GM12872 (cell line): Measurements from ENCODE around the gene SLC38A6.

Experiments used
- TF ChIP-seq, protein P1 (sequence below): IDR thresholded peaks from 3 replicates; pipeline ENCODE4 v1.5.1; 2011; ENCODE audit warnings: low read depth, mild to moderate bottlenecking, low read length, moderate library complexity; ENCODE audit not compliant: insufficient read depth

Gene SLC38A6

DNA sequence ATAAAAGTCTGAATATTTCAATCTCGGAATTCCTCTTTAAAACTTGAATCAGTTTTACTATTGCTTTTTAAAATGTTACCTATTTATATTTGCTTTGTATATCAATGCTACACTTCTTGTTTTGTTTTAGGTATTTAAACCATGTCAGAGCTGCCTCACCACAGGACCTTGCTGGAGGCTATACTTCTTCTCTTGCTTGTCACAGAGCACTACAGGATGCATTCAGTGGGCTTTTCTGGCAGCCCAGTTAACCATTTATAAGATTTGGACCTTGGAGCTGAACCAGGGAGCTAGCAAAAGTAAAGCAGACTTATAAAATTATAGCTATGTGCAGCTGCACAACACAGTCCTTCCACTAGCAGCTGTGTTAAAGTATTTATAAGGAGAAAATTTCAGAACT lies 12.9 kb upstream of the SLC38A6 start:
- TF ChIP-seq, protein P1, sequence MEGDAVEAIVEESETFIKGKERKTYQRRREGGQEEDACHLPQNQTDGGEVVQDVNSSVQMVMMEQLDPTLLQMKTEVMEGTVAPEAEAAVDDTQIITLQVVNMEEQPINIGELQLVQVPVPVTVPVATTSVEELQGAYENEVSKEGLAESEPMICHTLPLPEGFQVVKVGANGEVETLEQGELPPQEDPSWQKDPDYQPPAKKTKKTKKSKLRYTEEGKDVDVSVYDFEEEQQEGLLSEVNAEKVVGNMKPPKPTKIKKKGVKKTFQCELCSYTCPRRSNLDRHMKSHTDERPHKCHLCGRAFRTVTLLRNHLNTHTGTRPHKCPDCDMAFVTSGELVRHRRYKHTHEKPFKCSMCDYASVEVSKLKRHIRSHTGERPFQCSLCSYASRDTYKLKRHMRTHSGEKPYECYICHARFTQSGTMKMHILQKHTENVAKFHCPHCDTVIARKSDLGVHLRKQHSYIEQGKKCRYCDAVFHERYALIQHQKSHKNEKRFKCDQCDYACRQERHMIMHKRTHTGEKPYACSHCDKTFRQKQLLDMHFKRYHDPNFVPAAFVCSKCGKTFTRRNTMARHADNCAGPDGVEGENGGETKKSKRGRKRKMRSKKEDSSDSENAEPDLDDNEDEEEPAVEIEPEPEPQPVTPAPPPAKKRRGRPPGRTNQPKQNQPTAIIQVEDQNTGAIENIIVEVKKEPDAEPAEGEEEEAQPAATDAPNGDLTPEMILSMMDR = no peak

DNA sequence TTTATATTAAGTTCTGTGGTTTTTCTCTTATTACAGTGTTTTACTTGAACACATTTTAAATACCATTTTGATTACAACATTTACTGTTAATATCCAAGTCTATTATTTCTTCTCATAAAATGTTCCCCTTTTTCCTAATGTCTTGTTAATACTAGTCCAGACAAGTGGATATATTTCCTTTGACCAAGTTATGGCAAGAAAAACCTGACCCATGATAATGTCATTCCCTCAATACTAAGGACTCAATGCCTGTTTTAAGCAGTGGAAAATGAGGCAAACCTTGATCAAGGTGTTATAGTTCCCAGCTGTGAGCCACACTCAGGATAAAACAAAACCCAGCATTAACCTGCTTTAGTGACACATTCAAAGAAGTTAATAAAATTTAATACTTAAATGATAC lies 12.4 kb upstream of the SLC38A6 start:
- TF ChIP-seq, protein P1 = no peak

DNA sequence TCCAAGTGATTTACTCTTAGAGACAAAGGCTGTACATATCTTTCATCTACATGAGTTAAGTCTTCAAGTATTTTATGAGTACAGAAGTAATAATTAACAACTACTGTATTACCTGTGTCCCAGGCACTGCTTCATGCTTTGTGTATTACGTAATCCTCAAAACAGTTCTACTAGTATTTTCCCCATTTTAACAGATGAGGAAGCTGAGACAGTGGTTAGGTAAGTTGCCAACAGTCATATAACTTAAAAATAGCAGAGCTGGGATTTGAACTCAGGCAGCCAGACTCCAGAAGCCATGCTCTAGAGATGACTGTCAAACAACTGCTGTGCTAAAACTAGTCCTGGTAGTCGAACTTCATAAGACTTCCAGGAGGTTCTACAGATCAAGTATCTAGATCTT lies 10.9 kb upstream of the SLC38A6 start:
- TF ChIP-seq, protein P1 = no peak

DNA sequence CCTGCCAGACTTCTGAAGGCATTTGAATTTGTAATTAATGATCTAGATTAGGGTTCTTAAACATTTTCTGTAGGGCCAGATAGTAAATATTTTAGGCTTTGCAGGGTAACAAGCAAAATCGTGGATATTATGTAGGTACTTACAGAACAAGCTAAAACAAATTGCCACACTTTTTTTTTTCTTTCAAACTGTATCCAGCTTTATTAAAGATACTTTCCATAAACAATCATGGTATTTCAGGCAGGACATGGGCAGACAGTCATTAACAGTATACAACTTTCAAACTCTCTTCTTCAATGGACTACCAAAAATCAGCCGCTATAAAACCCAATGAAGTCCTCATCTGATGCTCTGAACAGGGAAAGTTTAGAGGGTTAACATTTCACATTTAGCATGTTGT lies 9.8 kb upstream of the SLC38A6 start:
- TF ChIP-seq, protein P1 = no peak

DNA sequence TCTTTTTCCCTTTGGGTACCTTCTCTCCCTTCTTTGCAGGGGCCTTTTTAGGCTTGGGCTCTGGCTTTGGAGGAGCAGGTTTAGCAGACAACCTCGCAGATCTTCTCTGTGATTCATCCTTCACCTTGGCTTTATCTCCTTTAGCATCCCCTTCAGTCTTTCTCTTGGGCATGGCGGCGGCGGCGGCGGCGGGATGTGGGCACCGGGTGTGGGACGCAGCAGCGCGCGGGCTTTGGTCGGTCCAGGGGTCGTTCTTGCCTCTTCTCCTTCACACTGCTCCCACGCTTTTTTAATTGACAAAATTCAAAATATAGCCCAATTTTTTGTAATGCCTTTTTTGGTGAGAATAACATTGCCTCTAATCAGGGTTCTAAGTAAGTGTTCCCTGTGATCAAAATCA lies 8.8 kb upstream of the SLC38A6 start:
- TF ChIP-seq, protein P1 = no peak

DNA sequence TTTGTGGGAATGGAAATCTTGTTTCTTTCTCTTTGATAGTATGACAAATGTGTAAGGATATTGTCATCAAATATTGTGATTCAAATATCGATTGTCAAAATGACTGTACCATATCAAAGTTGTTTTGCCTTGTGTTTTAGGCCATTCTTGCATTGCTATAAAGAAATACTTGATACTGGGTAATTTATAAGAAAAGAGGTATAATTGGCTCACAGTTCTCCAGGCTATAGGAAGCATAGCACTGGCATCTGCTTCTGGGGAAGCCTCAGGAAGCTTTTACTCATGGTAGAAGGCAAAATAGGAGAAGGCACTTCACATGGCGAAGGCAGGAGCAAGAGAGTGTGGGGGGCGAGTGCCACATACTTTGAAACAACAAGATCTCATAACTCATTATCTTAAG lies 8.0 kb upstream of the SLC38A6 start:
- TF ChIP-seq, protein P1 = no peak

DNA sequence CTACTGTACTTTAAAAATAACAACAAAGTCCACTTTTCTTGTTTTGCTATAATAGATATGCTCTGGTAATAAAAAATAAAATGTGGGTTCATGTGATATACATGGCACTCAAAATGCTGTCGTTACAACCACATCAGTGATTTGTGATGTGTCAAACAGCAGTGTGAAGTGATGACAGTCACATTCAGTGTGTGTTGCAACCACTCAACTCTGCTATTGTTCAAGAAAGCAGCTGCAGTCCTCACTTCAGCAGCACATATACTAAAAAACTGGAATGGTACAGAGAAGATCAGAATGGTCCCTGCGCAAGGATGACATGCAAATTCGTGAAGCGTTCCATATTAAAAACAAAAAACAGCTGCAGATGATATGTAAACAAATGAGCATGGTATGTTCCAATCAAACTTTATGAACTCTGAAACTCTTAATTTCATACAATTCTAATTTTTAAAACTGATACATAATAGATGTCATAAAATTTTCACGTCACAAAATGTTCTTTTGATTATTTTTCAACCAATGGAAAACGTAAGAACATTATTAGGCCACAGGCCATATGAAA lies 6.9 kb upstream of the SLC38A6 start:
- TF ChIP-seq, protein P1 = no peak

DNA sequence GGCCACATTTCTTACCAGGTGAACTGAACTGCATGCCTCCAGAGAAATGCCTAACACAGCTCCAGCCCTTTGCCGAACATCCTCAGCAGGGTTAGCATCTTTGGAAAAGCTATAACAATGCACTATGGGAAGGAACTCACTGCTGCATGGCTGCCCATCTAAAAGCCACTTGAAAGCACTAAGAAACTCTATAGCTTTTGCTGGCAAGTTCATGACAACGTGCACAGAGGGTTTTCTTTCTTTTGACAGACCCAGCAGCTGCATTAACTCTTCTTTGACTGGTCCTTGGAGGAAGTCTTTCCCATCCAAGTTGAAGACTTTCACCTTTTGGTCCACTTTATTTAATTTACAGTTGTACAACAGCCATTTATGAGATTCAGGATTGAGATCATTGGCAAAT lies 5.5 kb upstream of the SLC38A6 start:
- TF ChIP-seq, protein P1 = no peak
